Endothelial cell of umbilical vein (primary cell): ENCODE results near the gene CNOT6. TPM values are rescaled to one million over a fixed set of nuclear protein-coding genes. Genes with fewer than 3 reads are reported as not detected.

ENCODE experiments used
- BruUV-seq: library from RNA; stranded (reverse); fragments of 400-500 nt; replicated peaks from 2 replicates; lab custom pipeline; 2021; lab: Mats Ljungman, UMichigan
- CTCF ChIA-PET: fragments of 300-600, 350-600 bp; sonication (Branson Sonifier 250); formaldehyde crosslinking; loops from one replicate; lab custom pipeline; 2021; ENCODE audit warnings: antibody characterized with exemption, inconsistent platforms; lab: Charles Lee
- POLR2A ChIA-PET: fragments of 300-600, 350-600 bp; sonication (Branson Sonifier 250); formaldehyde crosslinking; loops from one replicate; lab custom pipeline; 2021; ENCODE audit warnings: antibody characterized with exemption, inconsistent platforms; lab: Charles Lee
- DNase-seq: peaks from one replicate; pipeline ENCODE4 v3.0.0-alpha.2; 2011; ENCODE audit warnings: low read depth, low spot score
- FAIRE-seq: peaks from 2 replicates; lab custom pipeline; 2011; peaks lifted over from hg19 to GRCh38; lab: Jason Lieb, UNC
- H2AFZ ChIP-seq: 2 replicates; pipeline ENCODE4 v1.6.0; 2012; ENCODE audit warnings: low read depth, low read length, control low read depth, inconsistent platforms
- H3K27ac ChIP-seq: 2 replicates; pipeline ENCODE4 v1.5.1; 2011; ENCODE audit warnings: low read depth, mild to moderate bottlenecking, control low read depth, low read length, moderate library complexity; ENCODE audit not compliant: insufficient read depth
- H3K27me3 ChIP-seq, 2 experiments: 2 replicates each; pipeline versions ENCODE4 v1.6.0 to v1.6.1; 2011; ENCODE audit warnings: low read length in 2 of 2, mixed read lengths in 1 of 2; ENCODE audit not compliant: control insufficient read depth in 2 of 2, insufficient read depth in 2 of 2
- H3K36me3 ChIP-seq, 2 experiments: 2 replicates in 1 of 2; 3 replicates in 1 of 2; pipeline ENCODE4 v1.5.1; 2011; ENCODE audit warnings: low read length in 2 of 2, mild to moderate bottlenecking in 1 of 2, moderate library complexity in 1 of 2; ENCODE audit not compliant: control insufficient read depth in 2 of 2, insufficient read depth in 2 of 2; ENCODE audit errors: extremely low read depth in 1 of 2
- H3K4me1 ChIP-seq: 3 replicates; pipeline ENCODE4 v1.5.1; 2011; ENCODE audit warnings: mild to moderate bottlenecking, low read length; ENCODE audit not compliant: control insufficient read depth, insufficient read depth; ENCODE audit errors: extremely low read depth
- H3K4me2 ChIP-seq: 2 replicates; pipeline ENCODE4 v1.6.1; 2011; ENCODE audit warnings: low read length, control low read depth, mixed read lengths; ENCODE audit not compliant: insufficient read depth
- H3K4me3 ChIP-seq, 3 experiments: fragments of 200-600 bp in 1 of 3; sonication (generic), shearing (Covaris generic) in 1 of 3; replicated peaks in 1 of 3; 2 replicates each; pipeline ENCODE4 v1.5.1; 2011 to 2016; ENCODE audit warnings: control low read depth in 3 of 3, low read length in 3 of 3, mild to moderate bottlenecking in 2 of 3, inconsistent platforms in 1 of 3, low read depth in 1 of 3, moderate library complexity in 1 of 3; ENCODE audit not compliant: insufficient read depth in 1 of 3
- H3K79me2 ChIP-seq: 2 replicates; pipeline ENCODE4 v1.6.0; 2012; ENCODE audit warnings: low read length, inconsistent platforms; ENCODE audit not compliant: control insufficient read depth, insufficient read depth
- H3K9ac ChIP-seq: replicated peaks from 2 replicates; pipeline ENCODE3; 2011; ENCODE audit warnings: low read length, control low read depth; ENCODE audit not compliant: insufficient read depth; ENCODE audit errors: extremely low read depth
- H3K9me1 ChIP-seq: replicated peaks from 3 replicates; pipeline ENCODE4 v1.6.0; 2011; ENCODE audit warnings: mild to moderate bottlenecking, low read length; ENCODE audit not compliant: control insufficient read depth, insufficient read depth; ENCODE audit errors: extremely low read depth
- H3K9me3 ChIP-seq: replicated peaks from 2 replicates; pipeline ENCODE4 v1.5.1; 2012; ENCODE audit warnings: low read length, inconsistent platforms; ENCODE audit not compliant: control insufficient read depth, insufficient read depth
- H4K20me1 ChIP-seq: replicated peaks from 2 replicates; pipeline ENCODE3; 2011; ENCODE audit warnings: mild to moderate bottlenecking, low read length; ENCODE audit not compliant: control insufficient read depth, insufficient read depth; ENCODE audit errors: extremely low read depth
- CTCF ChIP-seq, 2 donors: IDR thresholded peaks; 1 replicate in 1 of 2; 2 replicates in 1 of 2; pipeline ENCODE4 v1.5.1; 2011; ENCODE audit warnings: low read length in 2 of 2, mild to moderate bottlenecking in 2 of 2, moderate library complexity in 2 of 2, control low read depth in 1 of 2, inconsistent platforms in 1 of 2, low read depth in 1 of 2; ENCODE audit not compliant: insufficient read depth in 1 of 2; ENCODE audit errors: extremely low read depth in 1 of 2
- EZH2 ChIP-seq: IDR thresholded peaks from 2 replicates; pipeline ENCODE4 v1.6.1; 2012; ENCODE audit warnings: borderline replicate concordance, low read depth, mild to moderate bottlenecking, moderate library complexity, low read length, inconsistent platforms; ENCODE audit not compliant: severe bottlenecking
- FOS ChIP-seq: IDR thresholded peaks from 2 replicates; pipeline ENCODE4 v1.6.1; 2011; ENCODE audit warnings: mild to moderate bottlenecking, low read length, moderate library complexity, borderline replicate concordance; ENCODE audit not compliant: insufficient read depth
- GATA2 ChIP-seq: IDR thresholded peaks from 2 replicates; pipeline ENCODE4 v1.7.0; 2011; ENCODE audit warnings: low read depth, mild to moderate bottlenecking, moderate library complexity, mixed read lengths, low read length; ENCODE audit not compliant: insufficient read length, insufficient read depth
- JUN ChIP-seq: IDR thresholded peaks from 2 replicates; pipeline ENCODE4 v1.6.1; 2011; ENCODE audit warnings: borderline replicate concordance, low read depth; ENCODE audit not compliant: insufficient read length, insufficient read depth
- MAX ChIP-seq: IDR thresholded peaks from 2 replicates; pipeline ENCODE4 v1.6.1; 2011; ENCODE audit not compliant: insufficient read depth, insufficient read length
- MYC ChIP-seq: IDR thresholded peaks from one replicate; pipeline ENCODE4 v1.6.1; 2011; ENCODE audit warnings: mild to moderate bottlenecking, low read depth, low read length
- POLR2A ChIP-seq: IDR thresholded peaks from 2 replicates; pipeline ENCODE4 v1.6.1; 2012; ENCODE audit warnings: low read depth, mild to moderate bottlenecking, control low read depth, low read length
- POLR2AphosphoS5 ChIP-seq: IDR thresholded peaks from 2 replicates; pipeline ENCODE4 v1.6.1; 2012; ENCODE audit warnings: low read depth, mild to moderate bottlenecking, control low read depth, low read length, moderate library complexity; ENCODE audit not compliant: insufficient read depth
- dilution Hi-C: fragments of 300-500 bp; cut with MboI; formaldehyde crosslinking; loops from one replicate; pipeline ENCODE4 v1.15.0; 2019; ENCODE audit warnings: low sequenced_read_pairs; ENCODE audit not compliant: extremely low pct_ligation_motif_present
- intact Hi-C: fragments of 100-400 bp; cut with micrococcal nuclease; formaldehyde crosslinking; loops from one replicate; pipeline ENCODE4 v1.10.0; 2022
- polyA plus RNA-seq, 4 experiments: library from polyadenylated mRNA; depleted of rRNA in 3 of 4; stranded (reverse) in 3 of 4; unstranded in 1 of 4; fragments of >200 nt; gene quantifications; 2 replicates each; pipeline versions ENCODE4 v1.2.1 to v1.2.3, GENCODE V29; 2011 to 2012; ENCODE audit warnings: missing spikeins in 1 of 4
- total RNA-seq: library from RNA; stranded (reverse); gene quantifications from 2 replicates; pipeline ENCODE4 v1.2.3, GENCODE V29; 2021

CNOT6 gene
- total and polyA plus RNA-seq, 2 donors (not counting 3 experiments of a cell fraction or from before 2014, with no cell fraction given): 9.2 to 33.8 TPM

- H3K27me3 ChIP-seq: no peaks in the 10 kb centered on the region
- BruUV-seq: no TSS peak
- no peaks in the 10 kb centered on the region for H3K79me2 ChIP-seq
- no peak overlapping the region for H3K9ac ChIP-seq
- peaks cover 0 to 2% of the 10 kb centered on the region in 2 experiments for H3K36me3 ChIP-seq
- no peaks in the 10 kb centered on the region for H3K9me3 ChIP-seq
- H3K4me3 ChIP-seq: no peak overlapping the region
- no peaks in the 10 kb centered on the region for H3K4me1 ChIP-seq
- H3K27ac ChIP-seq: no peak overlapping the region
- TF ChIP-seq POLR2AphosphoS5: no peak
- TF ChIP-seq JUN: no peak
- TF ChIP-seq FOS: no peak
- no peak for TF ChIP-seq GATA2
- no peak for TF ChIP-seq MYC
- TF ChIP-seq MAX: no peak
- no peak for TF ChIP-seq CTCF (IDR thresholded peaks at IDR 0.05; ENCODE audit: extremely low read depth in 1 of 2, insufficient read depth in 1 of 2, low read depth in 1 of 2, low read length in 2 of 2)
- TF ChIP-seq POLR2A: no peak
- TF ChIP-seq EZH2: no peak
- H2AFZ ChIP-seq: no peak overlapping the region
- dilution Hi-C loops: no loop called here
- POLR2A ChIA-PET: no interaction called here
- no peak overlapping the region for H3K4me2 ChIP-seq
- H3K9me1 ChIP-seq: no peaks in the 10 kb centered on the region
- DNase-seq (no peak), FAIRE-seq (no peak)
- no peaks in the 10 kb centered on the region for H4K20me1 ChIP-seq
- intact Hi-C loops: loop anchor here (1.0 kb wide), 1 partner anchor 59 kb away; no protein-coding TSS in a partner anchor
- CTCF ChIA-PET: interaction anchor here (1.0 to 1.4 kb wide), 2 partner anchors 59 to 107 kb away, joined by 3 read pairs; no protein-coding TSS in a partner anchor
Observed at GRCh38 chr5:180611140-180611850, 117.1 kb downstream of the CNOT6 start.
